ENCODE measurements around the gene TNK1.
A peak's percentile ranks its signal among the peaks of the same experiment; 100 is the strongest.

TNK1 gene

DNA sequence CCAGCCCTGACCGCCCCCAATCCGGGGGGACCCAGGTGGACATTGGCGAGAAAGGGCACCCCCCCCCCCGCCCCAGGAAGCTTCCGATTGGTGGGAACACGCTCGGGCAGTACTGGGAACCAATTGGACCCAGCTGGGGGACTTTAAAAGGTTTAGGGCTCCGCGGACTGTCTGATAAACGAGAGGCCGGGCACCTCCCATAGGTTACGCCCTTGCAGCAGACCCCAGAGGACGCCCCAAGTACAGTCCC, 22.8 kb downstream of the TNK1 start:
- no peaks in the 10 kb centered on the region for H3K36me3 ChIP-seq
- TF ChIP-seq, protein P1, sequence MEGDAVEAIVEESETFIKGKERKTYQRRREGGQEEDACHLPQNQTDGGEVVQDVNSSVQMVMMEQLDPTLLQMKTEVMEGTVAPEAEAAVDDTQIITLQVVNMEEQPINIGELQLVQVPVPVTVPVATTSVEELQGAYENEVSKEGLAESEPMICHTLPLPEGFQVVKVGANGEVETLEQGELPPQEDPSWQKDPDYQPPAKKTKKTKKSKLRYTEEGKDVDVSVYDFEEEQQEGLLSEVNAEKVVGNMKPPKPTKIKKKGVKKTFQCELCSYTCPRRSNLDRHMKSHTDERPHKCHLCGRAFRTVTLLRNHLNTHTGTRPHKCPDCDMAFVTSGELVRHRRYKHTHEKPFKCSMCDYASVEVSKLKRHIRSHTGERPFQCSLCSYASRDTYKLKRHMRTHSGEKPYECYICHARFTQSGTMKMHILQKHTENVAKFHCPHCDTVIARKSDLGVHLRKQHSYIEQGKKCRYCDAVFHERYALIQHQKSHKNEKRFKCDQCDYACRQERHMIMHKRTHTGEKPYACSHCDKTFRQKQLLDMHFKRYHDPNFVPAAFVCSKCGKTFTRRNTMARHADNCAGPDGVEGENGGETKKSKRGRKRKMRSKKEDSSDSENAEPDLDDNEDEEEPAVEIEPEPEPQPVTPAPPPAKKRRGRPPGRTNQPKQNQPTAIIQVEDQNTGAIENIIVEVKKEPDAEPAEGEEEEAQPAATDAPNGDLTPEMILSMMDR (IDR thresholded peaks at IDR 0.05; ENCODE audit: low read depth, low read length), result no peak
- no peaks in the 10 kb centered on the region for H3K9me3 ChIP-seq
- H3K4me3 ChIP-seq (ENCODE audit: low read depth, low read length), result peak overlapping the region; percentile 65
- H3K4me1 ChIP-seq, result no peaks in the 10 kb centered on the region
- H3K27me3 ChIP-seq, result no peaks in the 10 kb centered on the region
- no peak for DNase-seq

DNA sequence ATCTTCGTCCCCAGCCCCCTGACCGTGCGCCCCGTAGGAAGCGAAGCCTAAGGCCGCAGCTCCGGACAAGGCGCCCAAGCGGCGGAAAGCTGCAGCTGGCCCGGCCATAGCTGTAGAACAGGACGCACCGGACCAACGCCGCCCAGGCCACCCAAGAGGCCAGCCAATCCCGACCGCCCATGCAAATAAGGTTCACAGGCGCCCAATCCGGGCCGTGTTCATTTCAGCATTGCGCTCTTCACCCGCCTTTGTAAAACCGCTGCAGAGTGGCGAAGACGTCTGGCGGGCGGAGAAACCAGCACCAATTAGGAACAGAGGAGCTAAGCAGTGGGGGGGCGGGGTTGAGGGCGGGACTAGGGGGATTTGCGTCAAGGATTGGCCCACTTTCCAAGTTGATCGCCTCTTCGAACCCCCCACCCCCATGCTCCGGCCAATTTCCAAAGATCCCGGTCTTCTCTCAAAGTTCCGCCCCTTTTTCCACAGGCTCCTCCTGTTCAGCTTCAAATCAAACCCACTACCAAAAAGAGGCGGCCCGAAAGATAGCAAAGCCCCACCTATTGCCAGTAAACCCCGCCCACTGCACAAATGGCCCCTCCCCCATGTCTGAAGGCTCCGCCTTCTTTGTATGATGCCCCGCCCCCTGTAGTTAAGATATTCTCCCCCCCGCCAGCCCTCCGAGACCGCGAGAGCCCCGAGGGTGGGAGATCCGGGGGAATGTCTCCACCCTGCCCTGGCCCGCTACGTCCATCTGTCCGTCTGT, 23.3 kb downstream of the TNK1 start, which contains the start of gene TMEM256:
Gene TMEM256 (minus strand): TSS at position 121 of the 760 bp plus-strand sequence. CDS start 13 bp downstream, at position 108.
- Histone ChIP-seq H3K4me3 (ENCODE audit: low read depth, low read length) (peak within 1 kb of the TSS; percentile 65), H3K36me3 (no peaks in the 10 kb centered on the region), H3K4me1 (no peaks in the 10 kb centered on the region), H3K27me3 (no peaks in the 10 kb centered on the region), H3K9me3 (no peaks in the 10 kb centered on the region)
- TF ChIP-seq, protein P1 (IDR thresholded peaks at IDR 0.05; ENCODE audit: low read depth, low read length), result no peak
- DNase-seq, result peak; percentile 94

DNA sequence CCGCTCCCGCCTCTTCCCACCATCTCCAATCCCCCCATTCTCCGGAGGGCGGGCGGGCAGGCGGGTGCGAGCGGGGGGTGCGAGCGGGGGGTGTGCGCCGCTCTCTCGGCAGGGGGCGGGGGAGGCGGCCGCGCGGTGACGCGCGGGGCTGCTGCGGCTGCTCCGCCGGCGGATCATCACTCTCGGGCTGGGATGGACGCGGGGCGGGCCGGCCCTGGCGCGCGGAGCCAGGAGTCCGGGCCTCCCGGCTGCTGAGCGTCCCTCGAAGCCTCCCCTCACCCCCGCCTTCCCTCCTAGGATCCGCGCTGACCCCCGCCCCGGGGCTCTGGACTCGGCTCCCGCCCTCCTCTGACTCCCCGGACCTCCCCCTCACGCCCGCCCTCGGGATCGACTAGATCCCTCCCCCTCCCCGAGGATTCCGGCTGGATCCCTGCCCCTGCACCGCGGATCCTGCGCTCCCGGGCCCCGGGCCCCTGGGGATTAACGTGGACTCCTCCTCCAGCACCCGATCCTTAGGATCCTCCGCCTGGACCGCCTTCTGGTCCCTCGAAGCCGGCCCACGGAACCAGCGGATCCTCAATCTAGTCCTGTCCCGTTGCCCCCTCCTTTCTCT, 24.0 kb downstream of the TNK1 start:
- DNase-seq, result no peak
- peak overlapping the region; percentile 49 for H3K4me3 ChIP-seq (ENCODE audit: low read depth, low read length)
- H3K36me3 ChIP-seq, result no peaks in the 10 kb centered on the region
- no peaks in the 10 kb centered on the region for H3K9me3 ChIP-seq
- H3K27me3 ChIP-seq, result no peaks in the 10 kb centered on the region
- TF ChIP-seq, protein P1 (IDR thresholded peaks at IDR 0.05; ENCODE audit: low read depth, low read length), result no peak
- H3K4me1 ChIP-seq, result no peaks in the 10 kb centered on the region

DNA sequence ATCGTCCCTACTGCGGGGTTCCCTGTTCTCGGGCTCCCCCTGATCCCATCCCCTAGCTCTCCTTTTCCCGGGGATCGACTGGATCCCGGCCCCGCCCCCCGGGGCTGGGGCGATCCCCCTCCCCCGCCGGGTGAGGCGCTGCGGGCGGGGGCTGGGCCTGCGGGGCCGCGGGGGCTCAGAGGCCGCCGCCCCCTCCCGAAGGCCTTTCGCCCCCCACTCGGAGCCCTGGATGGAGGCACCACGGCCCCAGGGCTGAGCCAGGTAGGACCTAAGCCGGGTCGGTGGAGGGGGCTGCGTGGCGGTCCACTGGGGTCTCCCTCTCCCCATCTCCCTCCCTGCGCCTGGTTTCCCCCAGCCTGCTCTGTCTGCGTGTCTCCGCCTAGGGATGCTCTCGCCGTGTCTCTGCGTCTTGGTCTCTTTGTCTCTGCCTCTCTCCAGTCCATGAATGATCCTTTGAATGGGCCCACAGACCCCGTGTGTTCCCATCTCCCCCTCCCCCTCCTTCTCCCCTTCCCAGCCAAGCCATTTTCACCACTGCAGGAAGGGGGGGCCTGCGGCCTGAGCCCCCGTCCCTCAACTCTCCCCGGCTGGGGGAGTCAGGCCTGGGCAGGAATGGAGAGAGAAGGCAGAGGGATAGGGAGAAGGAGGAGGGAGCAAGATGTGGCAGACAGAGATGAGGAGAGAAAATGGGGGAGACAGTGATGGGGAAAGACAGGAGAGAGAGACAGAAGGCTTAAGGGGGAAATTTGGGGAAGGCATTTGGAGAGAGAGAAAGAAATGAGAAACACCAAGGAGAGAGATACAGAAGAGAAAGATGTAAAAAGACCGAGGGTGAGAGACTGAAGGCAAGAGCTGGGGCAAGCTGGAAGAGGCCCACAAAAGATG, 24.7 kb downstream of the TNK1 start:
- Histone ChIP-seq H3K4me3 (ENCODE audit: low read depth, low read length) (peak overlapping the region; percentile 49), H3K9me3 (no peaks in the 10 kb centered on the region), H3K4me1 (no peaks in the 10 kb centered on the region), H3K27me3 (no peaks in the 10 kb centered on the region), H3K36me3 (no peaks in the 10 kb centered on the region)
- TF ChIP-seq, protein P1 (IDR thresholded peaks at IDR 0.05; ENCODE audit: low read depth, low read length), result no peak
- DNase-seq, result no peak

DNA sequence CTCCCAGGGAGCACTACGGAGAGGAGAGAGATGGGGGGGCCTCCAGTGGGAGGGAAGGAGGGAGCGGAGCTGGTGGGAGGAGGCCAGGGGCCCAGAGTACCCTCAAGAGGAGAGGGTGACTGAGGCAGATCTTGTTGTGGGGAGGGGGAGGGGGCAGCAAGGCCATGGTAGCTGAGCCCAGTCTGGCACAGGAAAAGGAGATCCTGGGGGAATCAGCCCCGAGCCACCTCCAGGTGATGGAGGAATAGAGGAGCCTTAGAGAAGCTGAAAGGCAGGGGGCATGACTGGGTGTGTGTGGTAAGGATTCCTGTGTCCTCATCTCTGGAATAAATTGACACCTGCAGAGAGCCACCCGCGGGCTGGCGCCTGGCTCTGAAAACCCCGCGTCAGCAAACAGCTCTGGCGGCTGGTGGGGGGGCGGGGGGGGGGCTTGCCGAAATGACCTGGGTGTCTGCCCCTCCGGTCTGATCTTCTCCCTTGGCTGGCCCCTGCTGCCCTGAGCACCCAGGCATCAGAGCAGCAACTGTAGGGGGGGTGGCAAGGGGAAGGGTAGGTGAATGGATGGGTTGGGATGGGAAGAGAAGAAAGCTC, 25.4 kb downstream of the TNK1 start:
- DNase-seq, result no peak
- Histone ChIP-seq H3K36me3 (no peaks in the 10 kb centered on the region), H3K4me3 (ENCODE audit: low read depth, low read length) (no peak overlapping the region), H3K9me3 (no peaks in the 10 kb centered on the region), H3K4me1 (no peaks in the 10 kb centered on the region), H3K27me3 (no peaks in the 10 kb centered on the region)
- TF ChIP-seq, protein P1 (IDR thresholded peaks at IDR 0.05; ENCODE audit: low read depth, low read length), result no peak
